Common myeloid progenitor, CD34-positive (primary cell): Measurements from ENCODE around the gene MVD.
A peak's percentile ranks its signal among the peaks of the same experiment; 100 is the strongest.

Source experiments
- CTCF ChIA-PET: fragments of 350-600 bp; sonication (Branson Sonifier 250); formaldehyde crosslinking; loops from one replicate; lab custom pipeline; 2021; ENCODE audit warnings: antibody characterized with exemption; lab: Charles Lee
- POLR2A ChIA-PET: fragments of 350-600 bp; sonication (Branson Sonifier 250); formaldehyde crosslinking; loops from one replicate; lab custom pipeline; 2021; ENCODE audit warnings: antibody characterized with exemption; lab: Charles Lee
- DNase-seq, 3 donors: peaks; one replicate each; pipeline versions ENCODE4 v3.0.0 to v3.0.0-alpha.2; 2013
- H3K27ac ChIP-seq, 2 experiments: 1 replicate in 1 of 2; 2 replicates in 1 of 2; pipeline ENCODE4 v1.7.0; 2013; ENCODE audit warnings: inconsistent platforms in 2 of 2, low read length in 2 of 2, mild to moderate bottlenecking in 2 of 2, low read depth in 1 of 2, moderate library complexity in 1 of 2; ENCODE audit not compliant: severe bottlenecking in 2 of 2, insufficient read depth in 1 of 2, poor library complexity in 1 of 2
- H3K27me3 ChIP-seq, 5 experiments: replicated peaks in 2 of 5; 1 replicate in 3 of 5; 2 replicates in 2 of 5; pipeline versions ENCODE4 v1.6.1 to v1.7.0; 2013; ENCODE audit warnings: low read length in 4 of 5, mild to moderate bottlenecking in 2 of 5, moderate library complexity in 2 of 5, inconsistent platforms in 1 of 5; ENCODE audit not compliant: insufficient read depth in 5 of 5, control insufficient read depth in 4 of 5
- H3K36me3 ChIP-seq, 4 experiments: 1 replicate in 2 of 4; 2 replicates in 2 of 4; pipeline versions ENCODE4 v1.6.1 to v1.7.0; 2013; ENCODE audit warnings: low read length in 3 of 4, control low read depth in 1 of 4, mild to moderate bottlenecking in 1 of 4; ENCODE audit not compliant: control insufficient read depth in 4 of 4, insufficient read depth in 4 of 4
- H3K4me1 ChIP-seq, 4 experiments: 1 replicate in 3 of 4; 2 replicates in 1 of 4; pipeline versions ENCODE4 v1.6.1 to v1.7.1; 2013; ENCODE audit warnings: low read length in 3 of 4, mild to moderate bottlenecking in 3 of 4, control low read depth in 1 of 4, inconsistent platforms in 1 of 4, moderate library complexity in 1 of 4; ENCODE audit not compliant: control insufficient read depth in 4 of 4, insufficient read depth in 4 of 4; ENCODE audit errors: control extremely low read depth in 1 of 4
- H3K4me3 ChIP-seq, 7 experiments: 1 replicate in 4 of 7; 2 replicates in 3 of 7; pipeline versions ENCODE4 v1.5.1 to v1.7.0; 2013; ENCODE audit warnings: mild to moderate bottlenecking in 7 of 7, low read length in 6 of 7, moderate library complexity in 6 of 7, inconsistent platforms in 2 of 7, low read depth in 2 of 7, control low read depth in 1 of 7; ENCODE audit not compliant: insufficient read depth in 4 of 7, control insufficient read depth in 1 of 7; ENCODE audit errors: extremely low read depth in 1 of 7
- H3K9me3 ChIP-seq, 5 experiments: 1 replicate in 4 of 5; 2 replicates in 1 of 5; pipeline versions ENCODE4 v1.6.1 to v1.7.1; 2013; ENCODE audit warnings: low read length in 4 of 5, mild to moderate bottlenecking in 2 of 5, inconsistent platforms in 1 of 5, low read depth in 1 of 5, moderate library complexity in 1 of 5; ENCODE audit not compliant: control insufficient read depth in 4 of 5, insufficient read depth in 2 of 5; ENCODE audit errors: control extremely low read depth in 1 of 5
- WGBS: methylation state at CpG from one replicate; pipeline ENCODE4 v1.1.5; 2013; ENCODE audit not compliant: insufficient coverage; 5-methylcytosine and 5-hydroxymethylcytosine counted together

The MVD gene

GRCh38 chr16:88700636-88701482, 38.0 kb upstream of the MVD start:
- peaks cover 6 to 73% (median 69%) of the 10 kb centered on the region in 4 experiments for H3K4me1 ChIP-seq
- no peaks in the 10 kb centered on the region for H3K9me3 ChIP-seq
- DNase-seq: peak; percentile 94 to 99 (median 98)
- 1% methylated on average over 36 of the region's 42 CpGs for WGBS
- H3K4me3 ChIP-seq: peak overlapping the region in 6 of 7 experiments; percentile 8 to 87 (median 54)
- ChIA-PET POLR2A (interaction anchor here (0.5 to 2.4 kb wide), 5 partner anchors 9 to 53 kb away, joined by 4 to 15 read pairs (median 6); partner anchors contain the start of gene SNAI3), CTCF (interaction anchor here (1.0 to 3.6 kb wide), 6 partner anchors 12 to 98 kb away, joined by 3 to 24 read pairs (median 4); no protein-coding TSS in a partner anchor)
- H3K36me3 ChIP-seq: peaks cover 0 to 57% (median 35%) of the 10 kb centered on the region in 4 experiments
- no peaks in the 10 kb centered on the region for H3K27me3 ChIP-seq
- H3K27ac ChIP-seq: peak overlapping the region in 1 of 2 experiments; percentile 77

GRCh38 chr16:88700322-88700635, 37.4 kb upstream of the MVD start:
- whole genome bisulfite sequencing: 20% methylated on average over 14 of the region's 14 CpGs
- Histone ChIP-seq H3K4me1 (peaks cover 6 to 69% (median 64%) of the 10 kb centered on the region in 4 experiments), H3K4me3 (peak overlapping the region in 6 of 7 experiments; percentile 8 to 87 (median 54)), H3K36me3 (peaks cover 0 to 63% (median 37%) of the 10 kb centered on the region in 4 experiments), H3K27me3 (no peaks in the 10 kb centered on the region), H3K9me3 (no peaks in the 10 kb centered on the region), H3K27ac (peak overlapping the region in 1 of 2 experiments; percentile 64)
- DNase-seq: no peak
- POLR2A ChIA-PET: interaction anchor here (0.5 to 2.4 kb wide), 4 partner anchors 8 to 52 kb away, joined by 4 to 15 read pairs (median 6); partner anchors contain the start of gene SNAI3
- CTCF ChIA-PET: interaction anchor here (1.0 to 3.6 kb wide), 5 partner anchors 12 to 99 kb away, joined by 3 to 24 read pairs (median 4); no protein-coding TSS in a partner anchor

- Histone ChIP-seq H3K27me3 (no peaks in the 10 kb centered on the region), H3K9me3 (no peaks in the 10 kb centered on the region), H3K4me3 (no peak overlapping the region), H3K36me3 (peaks cover 0 to 70% (median 40%) of the 10 kb centered on the region in 4 experiments), H3K4me1 (peaks cover 2 to 62% (median 56%) of the 10 kb centered on the region in 4 experiments), H3K27ac (no peak overlapping the region)
- WGBS: 95% methylated on average over 14 of the region's 16 CpGs
- ChIA-PET POLR2A (no interaction called here), CTCF (interaction anchor here (2.0 to 3.6 kb wide), 2 partner anchors 11 to 14 kb away, joined by 7 to 24 read pairs; no protein-coding TSS in a partner anchor)
- DNase-seq: no peak
Measured at GRCh38 chr16:88699180-88699579, 36.3 kb upstream of the MVD start.

GRCh38 chr16:88698646-88699045, 35.8 kb upstream of the MVD start:
- peaks cover 0 to 62% (median 54%) of the 10 kb centered on the region in 4 experiments for H3K4me1 ChIP-seq
- peaks cover 0 to 70% (median 40%) of the 10 kb centered on the region in 4 experiments for H3K36me3 ChIP-seq
- no peak overlapping the region for H3K27ac ChIP-seq
- no peak overlapping the region for H3K4me3 ChIP-seq
- WGBS: 95% methylated on average over 23 of the region's 25 CpGs
- H3K27me3 ChIP-seq: no peaks in the 10 kb centered on the region
- DNase-seq: no peak
- ChIA-PET CTCF (interaction anchor here (2.0 kb wide), 1 partner anchor 14 kb away, joined by 7 read pairs; no protein-coding TSS in a partner anchor), POLR2A (no interaction called here)
- H3K9me3 ChIP-seq: no peaks in the 10 kb centered on the region

GRCh38 chr16:88697831-88698615, 35.1 kb upstream of the MVD start:
- ChIA-PET CTCF (interaction anchor here (2.0 kb wide), 1 partner anchor 13 kb away, joined by 7 read pairs; no protein-coding TSS in a partner anchor), POLR2A (no interaction called here)
- Histone ChIP-seq H3K27me3 (no peaks in the 10 kb centered on the region), H3K36me3 (peaks cover 0 to 68% (median 40%) of the 10 kb centered on the region in 4 experiments), H3K4me1 (peaks cover 0 to 61% (median 54%) of the 10 kb centered on the region in 4 experiments), H3K27ac (no peak overlapping the region), H3K4me3 (no peak overlapping the region), H3K9me3 (no peaks in the 10 kb centered on the region)
- WGBS: 89% methylated on average over 33 of the region's 37 CpGs
- DNase-seq: peak in 1 of 3 donors; percentile 25

- Histone ChIP-seq H3K27me3 (no peaks in the 10 kb centered on the region), H3K9me3 (no peaks in the 10 kb centered on the region), H3K4me1 (peaks cover 0 to 61% (median 54%) of the 10 kb centered on the region in 4 experiments), H3K27ac (no peak overlapping the region), H3K36me3 (peaks cover 0 to 60% (median 40%) of the 10 kb centered on the region in 4 experiments), H3K4me3 (no peak overlapping the region)
- ChIA-PET POLR2A (no interaction called here), CTCF (interaction anchor here (1.1 kb wide), 1 partner anchor 74 kb away, joined by 3 read pairs; no protein-coding TSS in a partner anchor)
- DNase-seq: no peak
- WGBS: 96% methylated on average over 43 of the region's 47 CpGs
Measured at GRCh38 chr16:88697116-88697830, 34.4 kb upstream of the MVD start.
